Measurements from ENCODE around the gene SLC9A3.

Gene SLC9A3

GRCh38 chr5:424301-425110, 99.7 kb downstream of the SLC9A3 start:
- DNase-seq: no peak

GRCh38 chr5:423626-424261, 100.5 kb downstream of the SLC9A3 start:
- no peak for DNase-seq

GRCh38 chr5:423233-423565, 101.0 kb downstream of the SLC9A3 start:
- no peak for DNase-seq

GRCh38 chr5:422323-423232, 101.7 kb downstream of the SLC9A3 start:
- no peak for DNase-seq

- no peak for DNase-seq
These were observed 102.3 kb downstream of the SLC9A3 start for GRCh38 chr5:421901-422300.

GRCh38 chr5:421287-421880, 102.9 kb downstream of the SLC9A3 start:
- DNase-seq: no peak

GRCh38 chr5:420632-421286, 103.5 kb downstream of the SLC9A3 start:
- DNase-seq: no peak

Measured in NK-92 treated with Interleukin-12 subunit alpha and Interleukin-12 subunit beta, amount 100 ng/mL, for 24 hours (cell line).